CD4-positive, alpha-beta T cell treated with Interleukin-4 for 1 hour (primary cell): ENCODE data around the gene GKAP1.
"Not testable (repeated sequence)": the region's sequence is repeated elsewhere in the genome, so short reads cannot be mapped to it uniquely, and the experiment has no call there.

ENCODE experiments used
- DNase-seq, 2 donors: peaks; one replicate each; pipeline ENCODE4 v3.0.0-alpha.2; 2020 to 2022

The GKAP1 gene

GRCh38 chr9:83817356-83818278 is at the start of gene GKAP1:
Gene GKAP1 (minus strand): TSS chr9:83817769. CDS start chr9:83806517, 11,252 bp downstream.
- DNase-seq: peak; percentile 90 to 93

- DNase-seq: not testable (repeated sequence)
Measured at GRCh38 chr9:83849895-83850294, 32.3 kb upstream of the GKAP1 start.

- DNase-seq: not testable (repeated sequence)
Measured at GRCh38 chr9:83837070-83837643, 19.6 kb upstream of the GKAP1 start.

- not testable (repeated sequence) for DNase-seq
Measured at GRCh38 chr9:83830426-83831071, 13.0 kb upstream of the GKAP1 start.

- DNase-seq: not testable (repeated sequence)
Measured at GRCh38 chr9:83824986-83825623, 7.5 kb upstream of the GKAP1 start.

GRCh38 chr9:83817011-83817355 is 586 bp downstream of the GKAP1 start:
- not testable (repeated sequence) for DNase-seq

GRCh38 chr9:83815120-83815519 is 2.4 kb downstream of the GKAP1 start:
- DNase-seq: not testable (repeated sequence)

GRCh38 chr9:83809213-83809612 is 8.4 kb downstream of the GKAP1 start:
- DNase-seq: not testable (repeated sequence)

- not testable (repeated sequence) for DNase-seq
Measured at GRCh38 chr9:83804454-83804853, 13.1 kb downstream of the GKAP1 start.

- not testable (repeated sequence) for DNase-seq
Measured at GRCh38 chr9:83803941-83804340, 13.6 kb downstream of the GKAP1 start.

- DNase-seq: no peak
Measured at GRCh38 chr9:83800236-83801033, 17.1 kb downstream of the GKAP1 start.

- no peak for DNase-seq
Measured at GRCh38 chr9:83794051-83794450, 23.5 kb downstream of the GKAP1 start.

GRCh38 chr9:83792746-83793145 is 24.8 kb downstream of the GKAP1 start:
- DNase-seq: no peak

GRCh38 chr9:83778164-83778563 is 39.4 kb downstream of the GKAP1 start:
- DNase-seq: no peak

GRCh38 chr9:83775932-83776331 is 41.6 kb downstream of the GKAP1 start:
- no peak for DNase-seq

GRCh38 chr9:83772860-83773259 is 44.7 kb downstream of the GKAP1 start:
- DNase-seq: no peak

GRCh38 chr9:83765376-83765775 is 52.2 kb downstream of the GKAP1 start:
- DNase-seq: no peak

- no peak for DNase-seq
Measured at GRCh38 chr9:83754383-83754977, 63.1 kb downstream of the GKAP1 start.

- no peak for DNase-seq
Measured at GRCh38 chr9:83749706-83750105, 67.9 kb downstream of the GKAP1 start.

- no peak for DNase-seq
Measured at GRCh38 chr9:83744206-83744605, 73.4 kb downstream of the GKAP1 start.

- no peak for DNase-seq
Measured at GRCh38 chr9:83733739-83734138, 83.8 kb downstream of the GKAP1 start.
